Body of pancreas (tissue), 4 donors: ENCODE data around the gene ARIH1.

Experiments
- CTCF ChIP-seq, 7 experiments: fragments of 450-650 bp in 4 of 7; fragments of 200-600 bp in 3 of 7; sonication (generic) in 3 of 7; IDR thresholded peaks; one replicate each; pipeline ENCODE4 v1.5.1; 2016 to 2019; ENCODE audit warnings: antibody characterized with exemption in 7 of 7
- POLR2A ChIP-seq, 3 donors: fragments of 450-650 bp; IDR thresholded peaks; one replicate each; pipeline ENCODE4 v1.6.1; 2016; ENCODE audit warnings: antibody characterized with exemption in 3 of 3, mild to moderate bottlenecking in 2 of 3

GRCh38 chr15:72554471-72555425, 80.6 kb downstream of the ARIH1 start:
- TF ChIP-seq CTCF (IDR thresholded peaks at IDR 0.05) (no peak), POLR2A (IDR thresholded peaks at IDR 0.05) (no peak)
